ENCODE measurements around the gene PLVAP. TPM values are rescaled to one million over a fixed set of nuclear protein-coding genes. Genes with fewer than 3 reads are reported as not detected.

The PLVAP gene
- total and polyA plus RNA-seq, 9 of the 15 experiments (the other 6 are each of a cell fraction or from before 2014, with no cell fraction given), result 0.09 to 0.84 (median 0.51) TPM; not detected in 4

DNA sequence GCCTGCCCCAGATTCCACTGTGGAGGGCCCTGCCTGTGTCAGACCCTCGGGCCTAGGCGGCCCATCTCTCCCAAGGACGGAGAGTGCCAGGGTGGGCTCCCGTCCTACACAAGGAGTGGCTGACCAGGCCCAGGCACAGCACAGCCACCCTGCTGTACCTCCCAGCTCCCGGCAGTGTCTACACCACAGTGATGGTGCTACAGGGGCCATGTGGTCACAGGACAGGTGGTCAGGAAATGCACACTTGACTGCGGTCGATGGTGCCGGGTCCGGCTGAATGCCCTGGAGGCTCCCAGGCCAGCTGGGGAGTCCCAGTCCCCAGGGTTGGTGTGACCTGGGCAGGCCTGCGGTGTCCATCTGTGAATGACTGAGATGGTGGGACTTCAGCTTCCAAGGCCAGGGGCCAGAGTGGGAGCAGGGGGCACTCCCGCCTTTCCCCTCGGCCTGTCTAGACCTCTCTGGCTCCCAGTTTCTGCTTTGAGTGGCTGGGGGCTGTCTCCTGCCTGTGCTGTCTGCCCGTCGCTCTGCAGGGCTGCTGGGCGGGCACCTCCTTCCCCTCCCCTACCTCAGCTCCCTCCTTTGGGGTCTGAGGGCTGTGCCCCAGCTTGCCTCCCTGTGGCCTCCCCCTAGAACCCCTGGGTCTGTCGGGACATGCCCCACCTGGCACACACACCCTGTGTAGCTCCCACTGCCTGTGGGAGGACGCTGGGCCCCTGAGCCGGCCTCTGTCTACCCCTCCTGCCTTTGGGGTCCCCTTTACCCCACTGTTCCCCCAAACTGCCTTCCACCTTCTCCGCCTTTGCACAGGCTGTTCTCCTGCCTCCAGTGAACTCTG lies 55.3 kb downstream of the PLVAP start:
- POLR2A ChIA-PET, result interaction anchor here (1.5 to 6.9 kb wide), 2 partner anchors 12 to 13 kb away, joined by 4 to 41 read pairs; partner anchors contain the start of genes ANO8 and DDA1
- no TSS peak for BruUV-seq (replicated peaks)
- Histone ChIP-seq H3K27me3 (ENCODE audit: control insufficient read depth in 2 of 2, insufficient read depth in 2 of 2, low read length in 2 of 2) (no peaks in the 10 kb centered on the region), H3K79me2 (ENCODE audit: control insufficient read depth, insufficient read depth, low read length) (no peaks in the 10 kb centered on the region), H3K9me3 (replicated peaks; ENCODE audit: control insufficient read depth, insufficient read depth, low read depth, low read length) (no peaks in the 10 kb centered on the region), H3K9ac (ENCODE audit: insufficient read depth in 1 of 2, low read depth in 2 of 2, low read length in 2 of 2) (peak overlapping the region in 1 of 2 experiments; percentile 68; a peak in 2 of 4 replicates), H3K9me1 (ENCODE audit: control insufficient read depth, insufficient read depth, low read length) (no peaks in the 10 kb centered on the region), H3K4me1 (replicated peaks in 1 of 2; ENCODE audit: control insufficient read depth in 2 of 2, insufficient read depth in 2 of 2, low read length in 2 of 2) (peaks cover 3 to 34% of the 10 kb centered on the region in 2 experiments; a peak in 4 of 5 replicates), H3K4me2 (ENCODE audit: insufficient read depth, low read length) (no peak overlapping the region), H2AFZ (ENCODE audit: low read depth, low read length) (no peak overlapping the region), H3K4me3 (no peak overlapping the region), H3K27ac (ENCODE audit: extremely low read depth, low read depth, low read length) (no peak overlapping the region), H4K20me1 (replicated peaks; ENCODE audit: control insufficient read depth, insufficient read depth, low read length) (no peaks in the 10 kb centered on the region), H3K36me3 (ENCODE audit: control insufficient read depth, insufficient read depth, low read length) (peaks cover 47% of the 10 kb centered on the region)
- in situ Hi-C loops (cut with MboI) (no loop called here), intact Hi-C loops (cut with micrococcal nuclease) (no loop called here)
- ATAC-seq, result no peak
- no peak for FAIRE-seq
- DNase-seq (ENCODE audit: extremely low read depth in 1 of 4, low spot score in 3 of 4), result no peak
- WGBS (ENCODE audit: insufficient coverage, low coverage, missing lambda C conversion rate), result 88% methylated on average over 13 of the region's 19 CpGs
- CTCF ChIA-PET (ENCODE audit: low intra/inter-chr PET ratio), result no interaction called here
- TF ChIP-seq RBM22 (IDR thresholded peaks at IDR 0.05; ENCODE audit: low read depth, low read length, poor library complexity, severe bottlenecking), result no peak
- TF ChIP-seq POLR2G (IDR thresholded peaks at IDR 0.05; ENCODE audit: low read depth, low read length), result peak; percentile 68; the same call in 1 of the 2 replicates
- no peak for TF ChIP-seq EWSR1 (IDR thresholded peaks at IDR 0.05; ENCODE audit: borderline replicate concordance, low read depth, partially characterized antibody)
- no peak for TF ChIP-seq ZNF174 (CRISPR knock-in tag; IDR thresholded peaks at IDR 0.05)
- peak; percentile 60 for TF ChIP-seq RBFOX2 (IDR thresholded peaks at IDR 0.05; ENCODE audit: low read depth, low read length)

All from K562 (cell line).